Endothelial cell of umbilical vein (primary cell): ENCODE results near the gene SYNGR3. TPM values are rescaled to one million over a fixed set of nuclear protein-coding genes. Genes with fewer than 3 reads are reported as not detected.

ENCODE experiments used
- BruUV-seq: library from RNA; stranded (reverse); fragments of 400-500 nt; replicated peaks from 2 replicates; lab custom pipeline; 2021; lab: Mats Ljungman, UMichigan
- CTCF ChIA-PET: fragments of 300-600, 350-600 bp; sonication (Branson Sonifier 250); formaldehyde crosslinking; loops from one replicate; lab custom pipeline; 2021; ENCODE audit warnings: antibody characterized with exemption, inconsistent platforms; lab: Charles Lee
- POLR2A ChIA-PET: fragments of 300-600, 350-600 bp; sonication (Branson Sonifier 250); formaldehyde crosslinking; loops from one replicate; lab custom pipeline; 2021; ENCODE audit warnings: antibody characterized with exemption, inconsistent platforms; lab: Charles Lee
- DNase-seq: peaks from one replicate; pipeline ENCODE4 v3.0.0-alpha.2; 2011; ENCODE audit warnings: low read depth, low spot score
- FAIRE-seq: peaks from 2 replicates; lab custom pipeline; 2011; peaks lifted over from hg19 to GRCh38; lab: Jason Lieb, UNC
- H2AFZ ChIP-seq: 2 replicates; pipeline ENCODE4 v1.6.0; 2012; ENCODE audit warnings: low read depth, low read length, control low read depth, inconsistent platforms
- H3K27ac ChIP-seq: 2 replicates; pipeline ENCODE4 v1.5.1; 2011; ENCODE audit warnings: low read depth, mild to moderate bottlenecking, control low read depth, low read length, moderate library complexity; ENCODE audit not compliant: insufficient read depth
- H3K27me3 ChIP-seq, 2 experiments: 2 replicates each; pipeline versions ENCODE4 v1.6.0 to v1.6.1; 2011; ENCODE audit warnings: low read length in 2 of 2, mixed read lengths in 1 of 2; ENCODE audit not compliant: control insufficient read depth in 2 of 2, insufficient read depth in 2 of 2
- H3K36me3 ChIP-seq, 2 experiments: 2 replicates in 1 of 2; 3 replicates in 1 of 2; pipeline ENCODE4 v1.5.1; 2011; ENCODE audit warnings: low read length in 2 of 2, mild to moderate bottlenecking in 1 of 2, moderate library complexity in 1 of 2; ENCODE audit not compliant: control insufficient read depth in 2 of 2, insufficient read depth in 2 of 2; ENCODE audit errors: extremely low read depth in 1 of 2
- H3K4me1 ChIP-seq: 3 replicates; pipeline ENCODE4 v1.5.1; 2011; ENCODE audit warnings: mild to moderate bottlenecking, low read length; ENCODE audit not compliant: control insufficient read depth, insufficient read depth; ENCODE audit errors: extremely low read depth
- H3K4me2 ChIP-seq: 2 replicates; pipeline ENCODE4 v1.6.1; 2011; ENCODE audit warnings: low read length, control low read depth, mixed read lengths; ENCODE audit not compliant: insufficient read depth
- H3K4me3 ChIP-seq, 3 experiments: fragments of 200-600 bp in 1 of 3; sonication (generic), shearing (Covaris generic) in 1 of 3; replicated peaks in 1 of 3; 2 replicates each; pipeline ENCODE4 v1.5.1; 2011 to 2016; ENCODE audit warnings: control low read depth in 3 of 3, low read length in 3 of 3, mild to moderate bottlenecking in 2 of 3, inconsistent platforms in 1 of 3, low read depth in 1 of 3, moderate library complexity in 1 of 3; ENCODE audit not compliant: insufficient read depth in 1 of 3
- H3K79me2 ChIP-seq: 2 replicates; pipeline ENCODE4 v1.6.0; 2012; ENCODE audit warnings: low read length, inconsistent platforms; ENCODE audit not compliant: control insufficient read depth, insufficient read depth
- H3K9ac ChIP-seq: replicated peaks from 2 replicates; pipeline ENCODE3; 2011; ENCODE audit warnings: low read length, control low read depth; ENCODE audit not compliant: insufficient read depth; ENCODE audit errors: extremely low read depth
- H3K9me1 ChIP-seq: replicated peaks from 3 replicates; pipeline ENCODE4 v1.6.0; 2011; ENCODE audit warnings: mild to moderate bottlenecking, low read length; ENCODE audit not compliant: control insufficient read depth, insufficient read depth; ENCODE audit errors: extremely low read depth
- H3K9me3 ChIP-seq: replicated peaks from 2 replicates; pipeline ENCODE4 v1.5.1; 2012; ENCODE audit warnings: low read length, inconsistent platforms; ENCODE audit not compliant: control insufficient read depth, insufficient read depth
- H4K20me1 ChIP-seq: replicated peaks from 2 replicates; pipeline ENCODE3; 2011; ENCODE audit warnings: mild to moderate bottlenecking, low read length; ENCODE audit not compliant: control insufficient read depth, insufficient read depth; ENCODE audit errors: extremely low read depth
- EZH2 ChIP-seq: IDR thresholded peaks from 2 replicates; pipeline ENCODE4 v1.6.1; 2012; ENCODE audit warnings: borderline replicate concordance, low read depth, mild to moderate bottlenecking, moderate library complexity, low read length, inconsistent platforms; ENCODE audit not compliant: severe bottlenecking
- FOS ChIP-seq: IDR thresholded peaks from 2 replicates; pipeline ENCODE4 v1.6.1; 2011; ENCODE audit warnings: mild to moderate bottlenecking, low read length, moderate library complexity, borderline replicate concordance; ENCODE audit not compliant: insufficient read depth
- GATA2 ChIP-seq: IDR thresholded peaks from 2 replicates; pipeline ENCODE4 v1.7.0; 2011; ENCODE audit warnings: low read depth, mild to moderate bottlenecking, moderate library complexity, mixed read lengths, low read length; ENCODE audit not compliant: insufficient read length, insufficient read depth
- JUN ChIP-seq: IDR thresholded peaks from 2 replicates; pipeline ENCODE4 v1.6.1; 2011; ENCODE audit warnings: borderline replicate concordance, low read depth; ENCODE audit not compliant: insufficient read length, insufficient read depth
- MYC ChIP-seq: IDR thresholded peaks from one replicate; pipeline ENCODE4 v1.6.1; 2011; ENCODE audit warnings: mild to moderate bottlenecking, low read depth, low read length
- POLR2A ChIP-seq: IDR thresholded peaks from 2 replicates; pipeline ENCODE4 v1.6.1; 2012; ENCODE audit warnings: low read depth, mild to moderate bottlenecking, control low read depth, low read length
- POLR2AphosphoS5 ChIP-seq: IDR thresholded peaks from 2 replicates; pipeline ENCODE4 v1.6.1; 2012; ENCODE audit warnings: low read depth, mild to moderate bottlenecking, control low read depth, low read length, moderate library complexity; ENCODE audit not compliant: insufficient read depth
- dilution Hi-C: fragments of 300-500 bp; cut with MboI; formaldehyde crosslinking; loops from one replicate; pipeline ENCODE4 v1.15.0; 2019; ENCODE audit warnings: low sequenced_read_pairs; ENCODE audit not compliant: extremely low pct_ligation_motif_present
- intact Hi-C: fragments of 100-400 bp; cut with micrococcal nuclease; formaldehyde crosslinking; loops from one replicate; pipeline ENCODE4 v1.10.0; 2022
- polyA plus RNA-seq, 4 experiments: library from polyadenylated mRNA; depleted of rRNA in 3 of 4; stranded (reverse) in 3 of 4; unstranded in 1 of 4; fragments of >200 nt; gene quantifications; 2 replicates each; pipeline versions ENCODE4 v1.2.1 to v1.2.3, GENCODE V29; 2011 to 2012; ENCODE audit warnings: missing spikeins in 1 of 4
- total RNA-seq: library from RNA; stranded (reverse); gene quantifications from 2 replicates; pipeline ENCODE4 v1.2.3, GENCODE V29; 2021
- TF ChIP-seq, protein P1 (sequence below): IDR thresholded peaks from 2 replicates; pipeline ENCODE4 v1.6.1; 2011; ENCODE audit not compliant: insufficient read depth, insufficient read length
- TF ChIP-seq, protein P2 (sequence below), 2 donors: IDR thresholded peaks; 1 replicate in 1 of 2; 2 replicates in 1 of 2; pipeline ENCODE4 v1.5.1; 2011; ENCODE audit warnings: low read length in 2 of 2, mild to moderate bottlenecking in 2 of 2, moderate library complexity in 2 of 2, control low read depth in 1 of 2, inconsistent platforms in 1 of 2, low read depth in 1 of 2; ENCODE audit not compliant: insufficient read depth in 1 of 2; ENCODE audit errors: extremely low read depth in 1 of 2

SYNGR3 gene
- total and polyA plus RNA-seq, 2 donors (not counting 3 experiments of a cell fraction or from before 2014, with no cell fraction given): 0.95 to 1.4 TPM

DNA sequence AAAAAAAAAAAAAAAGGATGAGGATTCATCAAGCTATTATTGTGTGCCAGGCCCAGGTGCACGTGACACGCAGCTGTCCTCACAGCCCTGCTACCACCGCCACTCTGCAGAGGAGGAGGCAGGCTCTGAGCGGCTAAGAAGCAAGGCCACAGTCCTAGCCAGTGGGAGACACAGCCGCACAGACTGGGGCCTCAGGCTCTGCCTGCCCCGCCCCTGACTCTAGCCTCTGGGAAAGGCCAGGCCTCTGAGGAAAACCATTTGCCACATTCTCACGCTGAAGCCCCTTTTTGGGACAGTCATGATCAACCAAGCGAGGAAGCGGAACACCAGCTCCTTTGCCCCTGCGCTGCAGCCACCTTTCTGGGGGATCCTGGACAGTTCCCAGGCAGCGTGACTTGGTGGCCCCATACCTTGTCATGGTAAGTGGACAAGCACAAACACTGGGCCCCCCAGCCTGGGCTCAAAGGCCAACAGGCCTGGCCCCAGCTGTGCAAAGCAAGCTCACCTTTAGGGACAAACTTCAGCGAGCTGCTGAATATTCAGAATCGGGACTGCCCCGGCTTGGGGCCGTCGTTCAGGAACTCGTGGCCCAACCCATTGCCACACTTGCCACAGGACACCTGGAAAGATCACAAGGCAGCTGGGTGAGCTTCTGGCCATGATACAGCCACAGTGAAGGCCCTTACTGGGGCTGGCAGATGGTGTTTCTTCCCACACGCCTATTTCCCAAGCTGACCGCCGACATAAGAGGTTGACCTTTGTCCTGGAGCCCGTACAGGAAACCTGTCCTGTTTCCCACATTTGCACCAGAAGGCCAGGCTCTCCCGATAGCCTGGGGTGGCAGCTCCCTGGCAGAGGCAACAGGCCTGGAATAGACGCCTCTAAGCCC lies 49.3 kb upstream of the SYNGR3 start:
- FAIRE-seq: no peak
- H3K4me1 ChIP-seq: peaks cover 12% of the 10 kb centered on the region

More for the DNA sequence above, 49.3 kb upstream of the SYNGR3 start:
- intact Hi-C loops (no loop called here), dilution Hi-C loops (no loop called here)
- Histone ChIP-seq H3K4me2 (no peak overlapping the region), H3K9me1 (no peaks in the 10 kb centered on the region), H3K27ac (no peak overlapping the region), H3K9me3 (no peaks in the 10 kb centered on the region), H4K20me1 (no peaks in the 10 kb centered on the region), H2AFZ (no peak overlapping the region), H3K79me2 (no peaks in the 10 kb centered on the region), H3K36me3 (peaks cover 0 to 15% of the 10 kb centered on the region in 2 experiments), H3K9ac (no peak overlapping the region), H3K27me3 (no peaks in the 10 kb centered on the region), H3K4me3 (no peak overlapping the region)
- CTCF ChIA-PET: interaction anchor here (1.0 kb wide), 2 partner anchors 31 to 200 kb away, joined by 3 read pairs; no protein-coding TSS in a partner anchor
- POLR2A ChIA-PET: no interaction called here
- no peak for DNase-seq
- no TSS peak for BruUV-seq
- no peak for TF ChIP-seq POLR2A
- TF ChIP-seq EZH2: no peak
- TF ChIP-seq JUN: no peak
- no peak for TF ChIP-seq FOS
- no peak for TF ChIP-seq MYC
- TF ChIP-seq, protein P1, sequence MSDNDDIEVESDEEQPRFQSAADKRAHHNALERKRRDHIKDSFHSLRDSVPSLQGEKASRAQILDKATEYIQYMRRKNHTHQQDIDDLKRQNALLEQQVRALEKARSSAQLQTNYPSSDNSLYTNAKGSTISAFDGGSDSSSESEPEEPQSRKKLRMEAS: no peak
- TF ChIP-seq POLR2AphosphoS5: no peak
- no peak for TF ChIP-seq GATA2
- TF ChIP-seq, protein P2, sequence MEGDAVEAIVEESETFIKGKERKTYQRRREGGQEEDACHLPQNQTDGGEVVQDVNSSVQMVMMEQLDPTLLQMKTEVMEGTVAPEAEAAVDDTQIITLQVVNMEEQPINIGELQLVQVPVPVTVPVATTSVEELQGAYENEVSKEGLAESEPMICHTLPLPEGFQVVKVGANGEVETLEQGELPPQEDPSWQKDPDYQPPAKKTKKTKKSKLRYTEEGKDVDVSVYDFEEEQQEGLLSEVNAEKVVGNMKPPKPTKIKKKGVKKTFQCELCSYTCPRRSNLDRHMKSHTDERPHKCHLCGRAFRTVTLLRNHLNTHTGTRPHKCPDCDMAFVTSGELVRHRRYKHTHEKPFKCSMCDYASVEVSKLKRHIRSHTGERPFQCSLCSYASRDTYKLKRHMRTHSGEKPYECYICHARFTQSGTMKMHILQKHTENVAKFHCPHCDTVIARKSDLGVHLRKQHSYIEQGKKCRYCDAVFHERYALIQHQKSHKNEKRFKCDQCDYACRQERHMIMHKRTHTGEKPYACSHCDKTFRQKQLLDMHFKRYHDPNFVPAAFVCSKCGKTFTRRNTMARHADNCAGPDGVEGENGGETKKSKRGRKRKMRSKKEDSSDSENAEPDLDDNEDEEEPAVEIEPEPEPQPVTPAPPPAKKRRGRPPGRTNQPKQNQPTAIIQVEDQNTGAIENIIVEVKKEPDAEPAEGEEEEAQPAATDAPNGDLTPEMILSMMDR (IDR thresholded peaks at IDR 0.05; ENCODE audit: extremely low read depth in 1 of 2, insufficient read depth in 1 of 2, low read depth in 1 of 2, low read length in 2 of 2): no peak
